HepG2 (cell line): ENCODE measurements around the gene ZNF628. TPM values are rescaled to one million over a fixed set of nuclear protein-coding genes. Genes with fewer than 3 reads are reported as not detected.

Experiments
- ATAC-seq: fragments of 200-7000 bp; cut with Tn5 transposase; 3 replicates; pipeline ENCODE4 v1.9.1; 2020; ENCODE audit warnings: mild to moderate bottlenecking, moderate library complexity
- BruUV-seq: library from RNA; stranded (reverse); fragments of 400-500 nt; replicated peaks from 2 replicates; lab custom pipeline; 2021; lab: Mats Ljungman, UMichigan
- CTCF ChIA-PET: fragments of 300-600 bp; formaldehyde crosslinking; extraction: SDS; loops from one replicate; lab custom pipeline; 2021; ENCODE audit warnings: low total read pairs, inconsistent platforms, low intra/inter-chr PET ratio; lab: Yijun Ruan, JAX
- POLR2A ChIA-PET: fragments of 350-600 bp; sonication (Branson Sonifier 250); formaldehyde crosslinking; loops from one replicate; lab custom pipeline; 2020; ENCODE audit warnings: antibody characterized with exemption, inconsistent platforms; lab: Yijun Ruan, JAX
- DNase-seq: peaks from one replicate; pipeline ENCODE4 v3.0.0-alpha.2; 2015; ENCODE audit warnings: low spot score
- FAIRE-seq: peaks from 3 replicates; lab custom pipeline; 2011; peaks lifted over from hg19 to GRCh38; lab: Jason Lieb, UNC
- H2AFZ ChIP-seq: one replicate; pipeline ENCODE4 v1.6.1; 2011; ENCODE audit warnings: low read length, inconsistent platforms
- H3K27ac ChIP-seq: fragments of 300-600 bp; 3 replicates; pipeline ENCODE4 v1.8.0; 2011; ENCODE audit warnings: mixed run types, mild to moderate bottlenecking, mixed read lengths, low read length, inconsistent platforms; ENCODE audit not compliant: insufficient read depth; ENCODE audit errors: extremely low read length
- H3K27me3 ChIP-seq, 2 experiments: fragments of 200-600 bp in 1 of 2; 2 replicates in 1 of 2; 3 replicates in 1 of 2; pipeline versions ENCODE4 v1.6.0 to v1.8.0; 2011; ENCODE audit warnings: low read length in 2 of 2, mild to moderate bottlenecking in 2 of 2, moderate library complexity in 2 of 2, inconsistent platforms in 1 of 2; ENCODE audit not compliant: insufficient read depth in 2 of 2, control insufficient read depth in 1 of 2
- H3K36me3 ChIP-seq, 2 experiments: fragments of 200-600 bp in 1 of 2; replicated peaks in 1 of 2; 2 replicates in 1 of 2; 3 replicates in 1 of 2; pipeline versions ENCODE4 v1.5.1 to v1.8.0; 2011; ENCODE audit warnings: low read length in 2 of 2, inconsistent platforms in 1 of 2; ENCODE audit not compliant: insufficient read depth in 2 of 2, control insufficient read depth in 1 of 2
- H3K4me1 ChIP-seq: 2 replicates; pipeline ENCODE4 v1.5.1; 2012; ENCODE audit warnings: low read length, inconsistent platforms; ENCODE audit not compliant: insufficient read depth
- H3K4me2 ChIP-seq: 2 replicates; pipeline ENCODE4 v1.6.0; 2011; ENCODE audit warnings: low read depth, low read length, inconsistent platforms
- H3K4me3 ChIP-seq, 3 experiments: fragments of 200-600 bp in 1 of 3; sonication (generic), shearing (Covaris generic) in 1 of 3; replicated peaks in 1 of 3; 2 replicates each; pipeline ENCODE4 v1.5.1; 2011 to 2016; ENCODE audit warnings: low read length in 3 of 3, inconsistent platforms in 2 of 3, low read depth in 2 of 3, mild to moderate bottlenecking in 2 of 3, control low read depth in 1 of 3, mixed read lengths in 1 of 3; ENCODE audit not compliant: insufficient read depth in 1 of 3
- H3K79me2 ChIP-seq: one replicate; pipeline ENCODE4 v1.6.1; 2011; ENCODE audit warnings: low read length, inconsistent platforms; ENCODE audit not compliant: insufficient read depth
- H3K9ac ChIP-seq: 2 replicates; pipeline ENCODE4 v1.6.0; 2011; ENCODE audit warnings: mild to moderate bottlenecking, low read depth, low read length, inconsistent platforms; ENCODE audit not compliant: insufficient read depth
- H3K9me3 ChIP-seq: 2 replicates; pipeline ENCODE4 v1.5.1; 2012; ENCODE audit warnings: mild to moderate bottlenecking, low read length
- H4K20me1 ChIP-seq: 2 replicates; pipeline ENCODE4 v1.6.0; 2011; ENCODE audit warnings: inconsistent platforms, mild to moderate bottlenecking, low read length, moderate library complexity; ENCODE audit not compliant: insufficient read depth
- ZNF142 ChIP-seq: sonication (generic); formaldehyde crosslinking; IDR thresholded peaks from 2 replicates; pipeline ENCODE4 v1.4.0; 2020; ENCODE audit warnings: missing genetic modification reagents
- WGBS: methylation state at CpG from one replicate; pipeline ENCODE4 v1.1.6; 2017; ENCODE audit warnings: low lambda C conversion rate; 5-methylcytosine and 5-hydroxymethylcytosine counted together
- in situ Hi-C: cut with HindIII; loops from 2 replicates; pipeline ENCODE4 v1.10.0; 2017; ENCODE audit warnings: low pct_unique_long_range_greater_than_20kb; ENCODE audit not compliant: extremely low pct_ligation_motif_present
- intact Hi-C: fragments of 100-400 bp; cut with micrococcal nuclease; formaldehyde crosslinking; loops from one replicate; pipeline ENCODE4 v1.10.0; 2022; ENCODE audit not compliant: unreplicated experiment
- polyA plus RNA-seq, 8 experiments: library from polyadenylated mRNA; depleted of rRNA in 3 of 8; stranded (reverse) in 7 of 8; unstranded in 1 of 8; fragments of >200 nt; fragmentation: Illumina TruSeq in 4 of 8; extraction: Trizol in 4 of 8; gene quantifications; 2 replicates each; pipeline versions ENCODE4 v1.2.1 to v1.2.3, GENCODE V29; 2011 to 2016; ENCODE audit warnings: low read depth in 4 of 8, missing spikeins in 1 of 8, mixed read lengths in 1 of 8; ENCODE audit not compliant: insufficient read depth in 1 of 8
- total RNA-seq, 5 experiments: library from RNA; depleted of rRNA; stranded (reverse); fragments of >200 nt; fragmentation: Illumina TruSeq; extraction: Trizol; gene quantifications; 2 replicates each; pipeline ENCODE4 v1.2.3, GENCODE V29; 2016; ENCODE audit warnings: low read depth in 1 of 5

The ZNF628 gene
- total and polyA plus RNA-seq, 2 of the 13 experiments (the other 11 are each of a cell fraction or from before 2014, with no cell fraction given): 0.54 to 1.2 TPM

- CTCF ChIA-PET: no interaction called here
- H3K36me3 ChIP-seq: no peaks in the 10 kb centered on the region
- TF ChIP-seq ZNF142: no peak
- TF ChIP-seq, all 625 proteins: peak for 0
- Histone ChIP-seq H4K20me1 (no peaks in the 10 kb centered on the region), H3K4me1 (peaks cover 51% of the 10 kb centered on the region), H3K27me3 (no peaks in the 10 kb centered on the region; a peak in 1 of 5 replicates), H3K27ac (no peak overlapping the region), H3K9me3 (no peaks in the 10 kb centered on the region), H3K79me2 (peaks cover 7% of the 10 kb centered on the region), H3K4me2 (no peak overlapping the region), H3K9ac (no peak overlapping the region), H3K4me3 (no peak overlapping the region), H2AFZ (no peak overlapping the region)
- DNase-seq: no peak
- POLR2A ChIA-PET: interaction anchor here (0.9 to 1.4 kb wide), 3 partner anchors 11 to 151 kb away, joined by 3 to 4 read pairs (median 3); partner anchors contain the start of genes ISOC2, NAT14 and ZNF784
- in situ Hi-C loops: no loop called here
- 85% methylated on average over 15 of the region's 16 CpGs for WGBS
- no peak for FAIRE-seq
- no TSS peak for BruUV-seq
- no peak for ATAC-seq
- intact Hi-C loops: no loop called here
Observed at GRCh38 chr19:55473225-55474012, 3.0 kb upstream of the ZNF628 start.
